PC-3 (cell line): ENCODE measurements around the gene PRPF40A. TPM values are rescaled to one million over a fixed set of nuclear protein-coding genes. Genes with fewer than 3 reads are reported as not detected.

Experiments used
- ATAC-seq: fragments of 200-7000 bp; cut with Tn5 transposase; 2 replicates; pipeline ENCODE4 v1.9.1; 2020; ENCODE audit warnings: mild to moderate bottlenecking, moderate library complexity
- BruUV-seq: library from RNA; stranded (reverse); fragments of 400-500 nt; replicated peaks from 2 replicates; lab custom pipeline; 2021; lab: Mats Ljungman, UMichigan
- CTCF ChIA-PET: fragments of 300-600 bp; sonication (Branson Sonifier 250); formaldehyde crosslinking; loops from one replicate; lab custom pipeline; 2022; ENCODE audit warnings: antibody characterized with exemption; lab: Charles Lee
- POLR2A ChIA-PET: fragments of 300-600 bp; sonication (Branson Sonifier 250); formaldehyde crosslinking; loops from one replicate; lab custom pipeline; 2022; ENCODE audit warnings: antibody characterized with exemption; ENCODE audit not compliant: unreplicated experiment; lab: Charles Lee
- DNase-seq: peaks from one replicate; pipeline ENCODE4 v3.0.0-alpha.2; 2015
- H2AFZ ChIP-seq: fragments of 300-600 bp; sonication (generic); 2 replicates; pipeline ENCODE4 v1.6.0; 2016; ENCODE audit warnings: antibody characterized with exemption, low read length
- H3F3A ChIP-seq: fragments of 300-600 bp; sonication (generic); one replicate; pipeline ENCODE4 v1.6.0; 2017; ENCODE audit warnings: antibody characterized with exemption, low read length, control low read depth, mild to moderate bottlenecking; ENCODE audit not compliant: unreplicated experiment
- H3K27ac ChIP-seq: fragments of 300-600 bp; sonication (generic); 2 replicates; pipeline ENCODE4 v1.5.1; 2016; ENCODE audit warnings: mild to moderate bottlenecking, low read length
- H3K27me3 ChIP-seq: fragments of 300-600 bp; sonication (generic); 2 replicates; pipeline ENCODE4 v1.6.1; 2016; ENCODE audit warnings: low read length, mixed read lengths
- H3K36me3 ChIP-seq: fragments of 300-600 bp; sonication (generic); 2 replicates; pipeline ENCODE4 v1.6.1; 2016; ENCODE audit warnings: low read depth, mixed run types, low read length, mixed read lengths
- H3K4me1 ChIP-seq: fragments of 300-600 bp; sonication (generic); 2 replicates; pipeline ENCODE4 v1.5.1; 2016; ENCODE audit warnings: low read length; ENCODE audit not compliant: insufficient read depth
- H3K4me2 ChIP-seq: fragments of 300-600 bp; sonication (generic); 2 replicates; pipeline ENCODE4 v1.6.0; 2016; ENCODE audit warnings: low read length
- H3K4me3 ChIP-seq: fragments of 300-600 bp; sonication (generic); 2 replicates; pipeline ENCODE4 v1.5.1; 2016; ENCODE audit warnings: mild to moderate bottlenecking, low read length, mixed read lengths
- H3K79me2 ChIP-seq: fragments of 300-600 bp; sonication (generic); 2 replicates; pipeline ENCODE4 v1.6.1; 2017; ENCODE audit warnings: low read length, mixed read lengths
- H3K9ac ChIP-seq: fragments of 300-600 bp; sonication (generic); 2 replicates; pipeline ENCODE4 v1.6.0; 2016; ENCODE audit warnings: mild to moderate bottlenecking, low read length
- H3K9me2 ChIP-seq: fragments of 300-600 bp; sonication (generic); replicated peaks from 2 replicates; pipeline ENCODE4 v1.6.1; 2016; ENCODE audit warnings: mixed run types, low read length, mixed read lengths
- H3K9me3 ChIP-seq: fragments of 300-600 bp; sonication (generic); 2 replicates; pipeline ENCODE4 v1.6.1; 2016; ENCODE audit warnings: low read length, mixed read lengths
- H4K20me1 ChIP-seq: fragments of 300-600 bp; sonication (generic); 2 replicates; pipeline ENCODE4 v1.6.1; 2016; ENCODE audit warnings: low read length, mixed read lengths
- EZH2 ChIP-seq: fragments of 300-600 bp; sonication (generic); IDR thresholded peaks from one replicate; pipeline ENCODE4 v1.6.1; 2017; ENCODE audit warnings: antibody characterized with exemption, mild to moderate bottlenecking, low read length; ENCODE audit not compliant: unreplicated experiment
- EZH2phosphoT487 ChIP-seq: fragments of 300-600 bp; sonication (generic); IDR thresholded peaks from 2 replicates; pipeline ENCODE4 v1.6.1; 2018; ENCODE audit warnings: mild to moderate bottlenecking, antibody characterized with exemption, low read length, borderline replicate concordance
- intact Hi-C: fragments of 100-400 bp; cut with micrococcal nuclease; formaldehyde crosslinking; loops from 2 replicates; pipeline ENCODE4 v1.9.0; 2023
- total RNA-seq: library from RNA; depleted of rRNA; stranded (reverse); fragments of >200 nt; gene quantifications from 2 replicates; pipeline ENCODE4 v1.2.3, GENCODE V29; 2014
- TF ChIP-seq, protein P1 (sequence below): fragments of 300-600 bp; sonication (generic); conservative IDR thresholded peaks from 2 replicates; pipeline ENCODE4 v1.5.1; 2017; ENCODE audit warnings: antibody characterized with exemption, low read depth, mild to moderate bottlenecking, low read length

PRPF40A gene
- total RNA-seq, 1 experiment from 2014 or later: 140 TPM

DNA sequence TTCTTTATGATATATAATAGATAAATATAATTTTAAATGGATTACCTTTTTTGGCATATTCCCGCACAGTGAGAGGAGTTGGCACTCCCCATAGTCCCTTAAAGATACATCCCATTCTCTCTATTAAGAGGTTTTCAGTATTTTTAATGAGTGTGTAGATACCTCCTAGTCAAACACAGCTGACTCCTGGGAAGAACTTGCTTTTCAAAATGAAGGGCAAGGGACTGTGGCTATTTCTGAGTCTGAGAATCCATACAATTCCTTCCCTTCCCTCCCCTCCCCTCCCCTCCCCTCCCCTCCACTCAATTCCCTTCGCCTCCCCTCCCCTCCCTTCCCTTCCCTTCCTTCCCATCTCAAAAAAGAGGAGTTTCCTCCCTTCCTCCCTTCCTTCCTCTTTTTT, 93.5 kb downstream of the PRPF40A start:
- intact Hi-C loops: no loop called here
- no peaks in the 10 kb centered on the region for H3K9me2 ChIP-seq
- H3K27ac ChIP-seq: no peak overlapping the region
- no peak for DNase-seq
- ATAC-seq: no peak
- POLR2A ChIA-PET: no interaction called here
- BruUV-seq: no TSS peak
- H3K27me3 ChIP-seq: no peaks in the 10 kb centered on the region
- no peaks in the 10 kb centered on the region for H4K20me1 ChIP-seq
- CTCF ChIA-PET: interaction anchor here (0.6 kb wide), 1 partner anchor 433 kb away, joined by 11 read pairs; no protein-coding TSS in a partner anchor
- H3K4me1 ChIP-seq: no peaks in the 10 kb centered on the region
- TF ChIP-seq, protein P1, sequence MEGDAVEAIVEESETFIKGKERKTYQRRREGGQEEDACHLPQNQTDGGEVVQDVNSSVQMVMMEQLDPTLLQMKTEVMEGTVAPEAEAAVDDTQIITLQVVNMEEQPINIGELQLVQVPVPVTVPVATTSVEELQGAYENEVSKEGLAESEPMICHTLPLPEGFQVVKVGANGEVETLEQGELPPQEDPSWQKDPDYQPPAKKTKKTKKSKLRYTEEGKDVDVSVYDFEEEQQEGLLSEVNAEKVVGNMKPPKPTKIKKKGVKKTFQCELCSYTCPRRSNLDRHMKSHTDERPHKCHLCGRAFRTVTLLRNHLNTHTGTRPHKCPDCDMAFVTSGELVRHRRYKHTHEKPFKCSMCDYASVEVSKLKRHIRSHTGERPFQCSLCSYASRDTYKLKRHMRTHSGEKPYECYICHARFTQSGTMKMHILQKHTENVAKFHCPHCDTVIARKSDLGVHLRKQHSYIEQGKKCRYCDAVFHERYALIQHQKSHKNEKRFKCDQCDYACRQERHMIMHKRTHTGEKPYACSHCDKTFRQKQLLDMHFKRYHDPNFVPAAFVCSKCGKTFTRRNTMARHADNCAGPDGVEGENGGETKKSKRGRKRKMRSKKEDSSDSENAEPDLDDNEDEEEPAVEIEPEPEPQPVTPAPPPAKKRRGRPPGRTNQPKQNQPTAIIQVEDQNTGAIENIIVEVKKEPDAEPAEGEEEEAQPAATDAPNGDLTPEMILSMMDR: no peak
- TF ChIP-seq EZH2: no peak
- no peak for TF ChIP-seq EZH2phosphoT487
- no peak overlapping the region for H2AFZ ChIP-seq
- H3K9me3 ChIP-seq: no peaks in the 10 kb centered on the region
- no peaks in the 10 kb centered on the region for H3F3A ChIP-seq
- no peak overlapping the region for H3K4me3 ChIP-seq
- no peak overlapping the region for H3K4me2 ChIP-seq
- peaks cover 13% of the 10 kb centered on the region for H3K36me3 ChIP-seq
- H3K79me2 ChIP-seq: no peaks in the 10 kb centered on the region
- no peak overlapping the region for H3K9ac ChIP-seq

DNA sequence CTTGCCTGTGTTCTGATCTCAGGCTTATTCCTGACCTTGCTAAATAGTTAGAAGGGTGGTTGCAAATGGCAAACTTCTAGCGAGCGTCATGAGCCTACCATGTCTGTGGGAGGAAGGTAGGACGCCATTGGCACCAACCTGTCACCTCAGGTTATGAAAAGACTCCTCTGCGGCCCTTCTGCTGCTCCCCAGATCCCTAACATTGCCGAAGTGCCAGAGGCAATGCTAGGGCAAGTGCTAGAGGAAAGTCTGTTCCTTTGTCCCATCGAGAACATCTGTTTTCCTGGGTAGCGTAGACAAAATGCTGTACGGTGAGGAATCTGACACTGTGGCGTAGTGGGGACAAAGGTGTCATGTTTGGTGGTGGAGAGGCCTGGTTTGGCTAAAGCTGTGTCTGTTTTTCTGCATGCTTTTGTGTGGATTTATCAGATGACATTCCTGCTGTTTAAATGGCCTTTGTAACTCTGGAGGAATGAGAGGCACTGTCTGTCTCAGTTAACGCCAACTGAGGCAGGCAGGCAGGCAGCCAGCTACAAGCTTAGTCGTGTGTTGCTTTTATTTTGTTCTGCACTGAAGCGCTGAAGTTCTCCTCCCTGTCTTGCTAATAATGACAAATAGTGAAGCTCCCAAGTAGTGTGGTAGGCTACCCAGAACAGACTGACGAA, 94.1 kb downstream of the PRPF40A start:
- H3K4me1 ChIP-seq: no peaks in the 10 kb centered on the region
- no peak overlapping the region for H2AFZ ChIP-seq
- no peak for TF ChIP-seq EZH2
- TF ChIP-seq, protein P1: no peak
- TF ChIP-seq EZH2phosphoT487: no peak
- CTCF ChIA-PET: interaction anchor here (0.6 kb wide), 1 partner anchor 432 kb away, joined by 11 read pairs; no protein-coding TSS in a partner anchor
- POLR2A ChIA-PET: no interaction called here
- H4K20me1 ChIP-seq: no peaks in the 10 kb centered on the region
- no peaks in the 10 kb centered on the region for H3K79me2 ChIP-seq
- BruUV-seq: no TSS peak
- peaks cover 13% of the 10 kb centered on the region for H3K36me3 ChIP-seq
- intact Hi-C loops: no loop called here
- no peaks in the 10 kb centered on the region for H3K27me3 ChIP-seq
- H3K27ac ChIP-seq: no peak overlapping the region
- ATAC-seq (no peak), DNase-seq (no peak)
- no peaks in the 10 kb centered on the region for H3F3A ChIP-seq
- H3K9me3 ChIP-seq: no peaks in the 10 kb centered on the region
- H3K4me3 ChIP-seq: no peak overlapping the region
- no peak overlapping the region for H3K4me2 ChIP-seq
- H3K9ac ChIP-seq: no peak overlapping the region
- no peaks in the 10 kb centered on the region for H3K9me2 ChIP-seq

DNA sequence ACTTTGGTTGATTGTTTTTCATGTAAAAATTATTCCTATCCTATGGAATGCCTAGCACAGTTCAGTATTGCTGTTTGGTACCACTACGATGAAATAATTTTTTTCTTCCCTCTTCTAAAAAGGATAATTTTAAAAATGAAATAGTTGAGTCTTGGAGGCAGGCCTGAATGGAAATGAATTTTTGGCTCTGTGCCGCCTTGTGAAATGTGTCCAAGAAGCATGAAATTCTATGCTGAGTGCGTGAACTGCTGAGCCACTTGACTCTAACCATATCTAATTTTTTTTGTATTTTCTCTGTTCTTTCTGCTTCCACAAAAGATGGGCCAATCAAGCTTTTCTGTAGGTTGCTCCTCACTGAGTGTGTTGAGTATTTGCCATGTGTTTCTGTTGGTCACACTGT, 95.0 kb downstream of the PRPF40A start:
- H3K4me1 ChIP-seq: no peaks in the 10 kb centered on the region
- no peak overlapping the region for H2AFZ ChIP-seq
- no peak overlapping the region for H3K9ac ChIP-seq
- H3K4me3 ChIP-seq: no peak overlapping the region
- H3K27ac ChIP-seq: no peak overlapping the region
- no peaks in the 10 kb centered on the region for H3K27me3 ChIP-seq
- H3K36me3 ChIP-seq: peaks cover 19% of the 10 kb centered on the region
- ChIA-PET POLR2A (no interaction called here), CTCF (no interaction called here)
- no peak overlapping the region for H3K4me2 ChIP-seq
- no peaks in the 10 kb centered on the region for H4K20me1 ChIP-seq
- ATAC-seq (no peak), DNase-seq (no peak)
- BruUV-seq: no TSS peak
- H3K9me2 ChIP-seq: no peaks in the 10 kb centered on the region
- H3K79me2 ChIP-seq: no peaks in the 10 kb centered on the region
- TF ChIP-seq EZH2phosphoT487: no peak
- TF ChIP-seq, protein P1: no peak
- H3F3A ChIP-seq: no peaks in the 10 kb centered on the region
- intact Hi-C loops: no loop called here
- H3K9me3 ChIP-seq: no peaks in the 10 kb centered on the region
